Endothelial cell of umbilical vein (primary cell): Measurements from ENCODE around the gene TRANK1. TPM values are rescaled to one million over a fixed set of nuclear protein-coding genes. Genes with fewer than 3 reads are reported as not detected.

Experiments
- BruUV-seq: library from RNA; stranded (reverse); fragments of 400-500 nt; replicated peaks from 2 replicates; lab custom pipeline; 2021; lab: Mats Ljungman, UMichigan
- CTCF ChIA-PET: fragments of 300-600, 350-600 bp; sonication (Branson Sonifier 250); formaldehyde crosslinking; loops from one replicate; lab custom pipeline; 2021; ENCODE audit warnings: antibody characterized with exemption, inconsistent platforms; lab: Charles Lee
- POLR2A ChIA-PET: fragments of 300-600, 350-600 bp; sonication (Branson Sonifier 250); formaldehyde crosslinking; loops from one replicate; lab custom pipeline; 2021; ENCODE audit warnings: antibody characterized with exemption, inconsistent platforms; lab: Charles Lee
- DNase-seq: peaks from one replicate; pipeline ENCODE4 v3.0.0-alpha.2; 2011; ENCODE audit warnings: low read depth, low spot score
- FAIRE-seq: peaks from 2 replicates; lab custom pipeline; 2011; peaks lifted over from hg19 to GRCh38; lab: Jason Lieb, UNC
- H2AFZ ChIP-seq: 2 replicates; pipeline ENCODE4 v1.6.0; 2012; ENCODE audit warnings: low read depth, low read length, control low read depth, inconsistent platforms
- H3K27ac ChIP-seq: 2 replicates; pipeline ENCODE4 v1.5.1; 2011; ENCODE audit warnings: low read depth, mild to moderate bottlenecking, control low read depth, low read length, moderate library complexity; ENCODE audit not compliant: insufficient read depth
- H3K27me3 ChIP-seq, 2 experiments: 2 replicates each; pipeline versions ENCODE4 v1.6.0 to v1.6.1; 2011; ENCODE audit warnings: low read length in 2 of 2, mixed read lengths in 1 of 2; ENCODE audit not compliant: control insufficient read depth in 2 of 2, insufficient read depth in 2 of 2
- H3K36me3 ChIP-seq, 2 experiments: 2 replicates in 1 of 2; 3 replicates in 1 of 2; pipeline ENCODE4 v1.5.1; 2011; ENCODE audit warnings: low read length in 2 of 2, mild to moderate bottlenecking in 1 of 2, moderate library complexity in 1 of 2; ENCODE audit not compliant: control insufficient read depth in 2 of 2, insufficient read depth in 2 of 2; ENCODE audit errors: extremely low read depth in 1 of 2
- H3K4me1 ChIP-seq: 3 replicates; pipeline ENCODE4 v1.5.1; 2011; ENCODE audit warnings: mild to moderate bottlenecking, low read length; ENCODE audit not compliant: control insufficient read depth, insufficient read depth; ENCODE audit errors: extremely low read depth
- H3K4me2 ChIP-seq: 2 replicates; pipeline ENCODE4 v1.6.1; 2011; ENCODE audit warnings: low read length, control low read depth, mixed read lengths; ENCODE audit not compliant: insufficient read depth
- H3K4me3 ChIP-seq, 3 experiments: fragments of 200-600 bp in 1 of 3; sonication (generic), shearing (Covaris generic) in 1 of 3; replicated peaks in 1 of 3; 2 replicates each; pipeline ENCODE4 v1.5.1; 2011 to 2016; ENCODE audit warnings: control low read depth in 3 of 3, low read length in 3 of 3, mild to moderate bottlenecking in 2 of 3, inconsistent platforms in 1 of 3, low read depth in 1 of 3, moderate library complexity in 1 of 3; ENCODE audit not compliant: insufficient read depth in 1 of 3
- H3K79me2 ChIP-seq: 2 replicates; pipeline ENCODE4 v1.6.0; 2012; ENCODE audit warnings: low read length, inconsistent platforms; ENCODE audit not compliant: control insufficient read depth, insufficient read depth
- H3K9ac ChIP-seq: replicated peaks from 2 replicates; pipeline ENCODE3; 2011; ENCODE audit warnings: low read length, control low read depth; ENCODE audit not compliant: insufficient read depth; ENCODE audit errors: extremely low read depth
- H3K9me1 ChIP-seq: replicated peaks from 3 replicates; pipeline ENCODE4 v1.6.0; 2011; ENCODE audit warnings: mild to moderate bottlenecking, low read length; ENCODE audit not compliant: control insufficient read depth, insufficient read depth; ENCODE audit errors: extremely low read depth
- H3K9me3 ChIP-seq: replicated peaks from 2 replicates; pipeline ENCODE4 v1.5.1; 2012; ENCODE audit warnings: low read length, inconsistent platforms; ENCODE audit not compliant: control insufficient read depth, insufficient read depth
- H4K20me1 ChIP-seq: replicated peaks from 2 replicates; pipeline ENCODE3; 2011; ENCODE audit warnings: mild to moderate bottlenecking, low read length; ENCODE audit not compliant: control insufficient read depth, insufficient read depth; ENCODE audit errors: extremely low read depth
- EZH2 ChIP-seq: IDR thresholded peaks from 2 replicates; pipeline ENCODE4 v1.6.1; 2012; ENCODE audit warnings: borderline replicate concordance, low read depth, mild to moderate bottlenecking, moderate library complexity, low read length, inconsistent platforms; ENCODE audit not compliant: severe bottlenecking
- FOS ChIP-seq: IDR thresholded peaks from 2 replicates; pipeline ENCODE4 v1.6.1; 2011; ENCODE audit warnings: mild to moderate bottlenecking, low read length, moderate library complexity, borderline replicate concordance; ENCODE audit not compliant: insufficient read depth
- GATA2 ChIP-seq: IDR thresholded peaks from 2 replicates; pipeline ENCODE4 v1.7.0; 2011; ENCODE audit warnings: low read depth, mild to moderate bottlenecking, moderate library complexity, mixed read lengths, low read length; ENCODE audit not compliant: insufficient read length, insufficient read depth
- JUN ChIP-seq: IDR thresholded peaks from 2 replicates; pipeline ENCODE4 v1.6.1; 2011; ENCODE audit warnings: borderline replicate concordance, low read depth; ENCODE audit not compliant: insufficient read length, insufficient read depth
- MYC ChIP-seq: IDR thresholded peaks from one replicate; pipeline ENCODE4 v1.6.1; 2011; ENCODE audit warnings: mild to moderate bottlenecking, low read depth, low read length
- POLR2A ChIP-seq: IDR thresholded peaks from 2 replicates; pipeline ENCODE4 v1.6.1; 2012; ENCODE audit warnings: low read depth, mild to moderate bottlenecking, control low read depth, low read length
- POLR2AphosphoS5 ChIP-seq: IDR thresholded peaks from 2 replicates; pipeline ENCODE4 v1.6.1; 2012; ENCODE audit warnings: low read depth, mild to moderate bottlenecking, control low read depth, low read length, moderate library complexity; ENCODE audit not compliant: insufficient read depth
- dilution Hi-C: fragments of 300-500 bp; cut with MboI; formaldehyde crosslinking; loops from one replicate; pipeline ENCODE4 v1.15.0; 2019; ENCODE audit warnings: low sequenced_read_pairs; ENCODE audit not compliant: extremely low pct_ligation_motif_present
- intact Hi-C: fragments of 100-400 bp; cut with micrococcal nuclease; formaldehyde crosslinking; loops from one replicate; pipeline ENCODE4 v1.10.0; 2022
- polyA plus RNA-seq, 4 experiments: library from polyadenylated mRNA; depleted of rRNA in 3 of 4; stranded (reverse) in 3 of 4; unstranded in 1 of 4; fragments of >200 nt; gene quantifications; 2 replicates each; pipeline versions ENCODE4 v1.2.1 to v1.2.3, GENCODE V29; 2011 to 2012; ENCODE audit warnings: missing spikeins in 1 of 4
- total RNA-seq: library from RNA; stranded (reverse); gene quantifications from 2 replicates; pipeline ENCODE4 v1.2.3, GENCODE V29; 2021
- TF ChIP-seq, protein P1 (sequence below), 2 donors: IDR thresholded peaks; 1 replicate in 1 of 2; 2 replicates in 1 of 2; pipeline ENCODE4 v1.5.1; 2011; ENCODE audit warnings: low read length in 2 of 2, mild to moderate bottlenecking in 2 of 2, moderate library complexity in 2 of 2, control low read depth in 1 of 2, inconsistent platforms in 1 of 2, low read depth in 1 of 2; ENCODE audit not compliant: insufficient read depth in 1 of 2; ENCODE audit errors: extremely low read depth in 1 of 2
- TF ChIP-seq, protein P2 (sequence below): IDR thresholded peaks from 2 replicates; pipeline ENCODE4 v1.6.1; 2011; ENCODE audit not compliant: insufficient read depth, insufficient read length

The TRANK1 gene
- total and polyA plus RNA-seq, 2 donors (not counting 3 experiments of a cell fraction or from before 2014, with no cell fraction given): 4.6 to 14.4 TPM

DNA sequence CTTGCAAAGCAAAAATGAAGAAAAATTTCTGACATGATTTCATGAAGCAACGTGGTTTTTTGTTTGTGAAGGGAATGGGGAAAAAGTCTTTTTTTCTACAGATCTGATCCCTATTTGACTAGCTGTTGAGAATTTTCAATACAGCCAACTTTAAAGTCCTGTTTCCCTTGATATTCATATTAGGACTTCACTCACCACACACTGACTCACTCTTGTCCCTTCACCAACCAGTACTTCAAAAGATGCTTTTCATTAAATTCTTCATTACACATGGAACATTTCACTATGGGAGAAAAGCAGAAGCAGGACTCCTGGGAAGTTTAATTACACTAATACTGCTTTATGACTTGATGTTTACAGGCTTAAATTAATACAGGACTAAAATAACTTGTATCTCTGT lies 16.6 kb downstream of the TRANK1 start:
- no peaks in the 10 kb centered on the region for H3K27me3 ChIP-seq
- H3K4me2 ChIP-seq: no peak overlapping the region
- peak; percentile 21 for FAIRE-seq
- no peaks in the 10 kb centered on the region for H3K9me3 ChIP-seq
- ChIA-PET CTCF (no interaction called here), POLR2A (no interaction called here)
- intact Hi-C loops: no loop called here
- DNase-seq: no peak
- no peaks in the 10 kb centered on the region for H3K36me3 ChIP-seq
- H3K9me1 ChIP-seq: no peaks in the 10 kb centered on the region
- H3K27ac ChIP-seq: no peak overlapping the region
- no peak overlapping the region for H2AFZ ChIP-seq
- H3K4me1 ChIP-seq: peaks cover 3% of the 10 kb centered on the region
- no TSS peak for BruUV-seq
- dilution Hi-C loops: no loop called here
- no peak overlapping the region for H3K9ac ChIP-seq
- H3K79me2 ChIP-seq: no peaks in the 10 kb centered on the region
- H3K4me3 ChIP-seq: no peak overlapping the region
- TF ChIP-seq JUN (no peak), POLR2A (no peak)
- no peaks in the 10 kb centered on the region for H4K20me1 ChIP-seq

DNA sequence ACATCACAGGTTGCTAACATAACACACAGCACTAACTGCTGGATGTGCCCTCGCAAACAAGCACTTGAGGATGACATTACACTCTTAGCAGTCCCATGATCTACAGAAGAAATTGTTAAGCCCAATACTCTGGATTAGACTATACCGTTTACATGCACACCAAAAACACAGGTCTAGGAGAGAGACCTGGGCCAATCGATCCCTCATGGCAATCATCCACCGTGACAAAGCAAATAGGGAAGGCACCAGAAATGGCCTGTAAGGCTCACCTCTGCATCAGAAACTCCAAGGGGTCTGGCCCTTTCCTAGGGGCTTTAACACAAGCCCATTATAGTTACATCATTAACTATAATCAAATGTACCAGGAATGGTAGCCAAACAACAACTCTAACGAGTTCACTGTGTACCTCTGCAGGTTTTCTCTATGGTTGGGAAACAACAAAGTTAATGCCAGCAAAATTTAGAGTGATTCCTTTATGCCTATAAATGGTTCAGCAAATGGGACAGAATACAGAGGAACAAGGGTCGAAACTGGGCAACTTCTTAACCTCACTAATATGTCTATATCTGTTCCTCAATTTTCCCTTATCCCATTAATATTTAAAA lies 18.5 kb downstream of the TRANK1 start:
- Histone ChIP-seq H3K79me2 (no peaks in the 10 kb centered on the region), H3K9me3 (no peaks in the 10 kb centered on the region), H3K9ac (no peak overlapping the region), H3K36me3 (no peaks in the 10 kb centered on the region), H4K20me1 (no peaks in the 10 kb centered on the region), H3K4me1 (no peaks in the 10 kb centered on the region), H3K27ac (no peak overlapping the region), H3K4me2 (no peak overlapping the region), H3K4me3 (no peak overlapping the region), H3K27me3 (no peaks in the 10 kb centered on the region), H3K9me1 (no peaks in the 10 kb centered on the region), H2AFZ (no peak overlapping the region)
- TF ChIP-seq JUN (no peak), FOS (no peak), POLR2A (no peak), POLR2AphosphoS5 (no peak), GATA2 (no peak), MYC (no peak), EZH2 (no peak)
- TF ChIP-seq, protein P1, sequence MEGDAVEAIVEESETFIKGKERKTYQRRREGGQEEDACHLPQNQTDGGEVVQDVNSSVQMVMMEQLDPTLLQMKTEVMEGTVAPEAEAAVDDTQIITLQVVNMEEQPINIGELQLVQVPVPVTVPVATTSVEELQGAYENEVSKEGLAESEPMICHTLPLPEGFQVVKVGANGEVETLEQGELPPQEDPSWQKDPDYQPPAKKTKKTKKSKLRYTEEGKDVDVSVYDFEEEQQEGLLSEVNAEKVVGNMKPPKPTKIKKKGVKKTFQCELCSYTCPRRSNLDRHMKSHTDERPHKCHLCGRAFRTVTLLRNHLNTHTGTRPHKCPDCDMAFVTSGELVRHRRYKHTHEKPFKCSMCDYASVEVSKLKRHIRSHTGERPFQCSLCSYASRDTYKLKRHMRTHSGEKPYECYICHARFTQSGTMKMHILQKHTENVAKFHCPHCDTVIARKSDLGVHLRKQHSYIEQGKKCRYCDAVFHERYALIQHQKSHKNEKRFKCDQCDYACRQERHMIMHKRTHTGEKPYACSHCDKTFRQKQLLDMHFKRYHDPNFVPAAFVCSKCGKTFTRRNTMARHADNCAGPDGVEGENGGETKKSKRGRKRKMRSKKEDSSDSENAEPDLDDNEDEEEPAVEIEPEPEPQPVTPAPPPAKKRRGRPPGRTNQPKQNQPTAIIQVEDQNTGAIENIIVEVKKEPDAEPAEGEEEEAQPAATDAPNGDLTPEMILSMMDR (IDR thresholded peaks at IDR 0.05; ENCODE audit: extremely low read depth in 1 of 2, insufficient read depth in 1 of 2, low read depth in 1 of 2, low read length in 2 of 2): no peak
- TF ChIP-seq, protein P2, sequence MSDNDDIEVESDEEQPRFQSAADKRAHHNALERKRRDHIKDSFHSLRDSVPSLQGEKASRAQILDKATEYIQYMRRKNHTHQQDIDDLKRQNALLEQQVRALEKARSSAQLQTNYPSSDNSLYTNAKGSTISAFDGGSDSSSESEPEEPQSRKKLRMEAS: no peak
- DNase-seq (no peak), FAIRE-seq (no peak)
- CTCF ChIA-PET: no interaction called here
- BruUV-seq: no TSS peak
- intact Hi-C loops: no loop called here
- POLR2A ChIA-PET: no interaction called here
- dilution Hi-C loops: no loop called here
